B cell (primary cell): ENCODE measurements around the gene USE1. TPM values are rescaled to one million over a fixed set of nuclear protein-coding genes. Genes with fewer than 3 reads are reported as not detected.

Experiments used
- ATAC-seq: fragments of 200-7000 bp; cut with Tn5 transposase; one replicate; pipeline ENCODE4 v1.10.0; 2021; ENCODE audit warnings: low read depth, mild to moderate bottlenecking, moderate number of reproducible peaks, moderate library complexity
- CTCF ChIA-PET: fragments of 350-600 bp; sonication (Branson Sonifier 250); formaldehyde crosslinking; loops from one replicate; lab custom pipeline; 2021; ENCODE audit warnings: antibody characterized with exemption, inconsistent platforms; lab: Charles Lee
- POLR2A ChIA-PET: fragments of 350-600 bp; sonication (Branson Sonifier 250); formaldehyde crosslinking; loops from one replicate; lab custom pipeline; 2021; ENCODE audit warnings: antibody characterized with exemption; lab: Charles Lee
- DNase-seq: peaks from one replicate; pipeline ENCODE4 v3.0.0; 2013
- H2AFZ ChIP-seq: 2 replicates; pipeline ENCODE4 v1.6.1; 2012; ENCODE audit warnings: mild to moderate bottlenecking, low read depth, low read length; ENCODE audit not compliant: insufficient read depth, poor library complexity, severe bottlenecking
- H3K27ac ChIP-seq, 2 donors: 1 replicate in 1 of 2; 2 replicates in 1 of 2; pipeline ENCODE4 v1.5.1; 2012 to 2013; ENCODE audit warnings: low read length in 2 of 2, mild to moderate bottlenecking in 2 of 2, moderate library complexity in 1 of 2
- H3K27me3 ChIP-seq, 4 experiments: fragments of 200-600 bp in 1 of 4; sonication (generic) in 1 of 4; replicated peaks in 1 of 4; 1 replicate in 2 of 4; 2 replicates in 2 of 4; pipeline versions ENCODE4 v1.6.1 to v1.7.0; 2013 to 2016; ENCODE audit warnings: low read length in 3 of 4, mild to moderate bottlenecking in 2 of 4, mixed read lengths in 1 of 4, moderate library complexity in 1 of 4; ENCODE audit not compliant: insufficient read depth in 4 of 4, control insufficient read depth in 3 of 4; ENCODE audit errors: control extremely low read depth in 1 of 4
- H3K36me3 ChIP-seq, 2 experiments: replicated peaks in 1 of 2; 1 replicate in 1 of 2; 2 replicates in 1 of 2; pipeline versions ENCODE4 v1.6.1 to v1.7.1; 2013; ENCODE audit warnings: low read length in 1 of 2; ENCODE audit not compliant: insufficient read depth in 2 of 2, control insufficient read depth in 1 of 2; ENCODE audit errors: control extremely low read depth in 1 of 2, extremely low read depth in 1 of 2
- H3K4me1 ChIP-seq, 2 donors: fragments of 200-600 bp in 1 of 2; sonication (generic) in 1 of 2; 1 replicate in 1 of 2; 2 replicates in 1 of 2; pipeline versions ENCODE4 v1.5.1 to v1.6.1; 2013 to 2017; ENCODE audit warnings: low read length in 2 of 2; ENCODE audit not compliant: control insufficient read depth in 2 of 2, insufficient read depth in 2 of 2
- H3K4me2 ChIP-seq: replicated peaks from 2 replicates; pipeline ENCODE3; 2012; ENCODE audit warnings: mild to moderate bottlenecking, low read depth, low read length; ENCODE audit not compliant: poor library complexity, severe bottlenecking
- H3K4me3 ChIP-seq, 5 experiments: fragments of 200-600 bp in 1 of 5; sonication (generic) in 1 of 5; 1 replicate in 3 of 5; 2 replicates in 2 of 5; pipeline versions ENCODE4 v1.5.1 to v1.7.0; 2011 to 2016; ENCODE audit warnings: low read length in 4 of 5, mild to moderate bottlenecking in 4 of 5, low read depth in 2 of 5, control low read depth in 1 of 5, moderate library complexity in 1 of 5; ENCODE audit not compliant: insufficient read depth in 1 of 5; ENCODE audit errors: control extremely low read depth in 1 of 5, extremely low read depth in 1 of 5
- H3K79me2 ChIP-seq: fragments of 200-600 bp; sonication (generic); one replicate; pipeline ENCODE4 v1.6.0; 2016; ENCODE audit warnings: low read length; ENCODE audit not compliant: control insufficient read depth, insufficient read depth
- H3K9ac ChIP-seq: fragments of 200-600 bp; sonication (generic); 2 replicates; pipeline ENCODE4 v1.6.1; 2017; ENCODE audit warnings: mild to moderate bottlenecking, low read length, moderate library complexity
- H3K9me3 ChIP-seq, 3 donors: one replicate each; pipeline versions ENCODE4 v1.6.1 to v1.7.1; 2013; ENCODE audit warnings: low read length in 2 of 3; ENCODE audit not compliant: control insufficient read depth in 2 of 3, insufficient read depth in 1 of 3; ENCODE audit errors: control extremely low read depth in 1 of 3
- H4K20me1 ChIP-seq: 2 replicates; pipeline ENCODE4 v1.6.0; 2012; ENCODE audit warnings: mild to moderate bottlenecking, low read length; ENCODE audit not compliant: insufficient read depth, control insufficient read depth, poor library complexity, severe bottlenecking
- H3K27ac Mint-ChIP-seq: one replicate; pipeline ENCODE4 v1.8.0; 2021; ENCODE audit warnings: mixed read lengths
- H3K27me3 Mint-ChIP-seq: one replicate; pipeline ENCODE4 v1.8.0; 2021; ENCODE audit warnings: mixed read lengths
- H3K4me1 Mint-ChIP-seq: one replicate; pipeline ENCODE4 v1.8.0; 2021; ENCODE audit warnings: mixed read lengths
- H3K4me3 Mint-ChIP-seq: one replicate; pipeline ENCODE4 v1.8.0; 2021; ENCODE audit warnings: mixed read lengths
- H3K9me3 Mint-ChIP-seq: one replicate; pipeline ENCODE4 v1.8.0; 2022; ENCODE audit warnings: mixed read lengths; ENCODE audit not compliant: insufficient read depth
- CTCF ChIP-seq: fragments of 200-600 bp; IDR thresholded peaks from one replicate; pipeline ENCODE4 v1.8.0; 2022; ENCODE audit warnings: antibody characterized with exemption, mild to moderate bottlenecking
- EZH2 ChIP-seq: IDR thresholded peaks from 2 replicates; pipeline ENCODE4 v1.6.1; 2012; ENCODE audit warnings: borderline replicate concordance, low read depth, mild to moderate bottlenecking, moderate library complexity, low read length; ENCODE audit not compliant: insufficient read depth, poor library complexity, severe bottlenecking
- WGBS: methylation state at CpG from one replicate; pipeline ENCODE4 v1.1.5; 2013; ENCODE audit warnings: missing lambda C conversion rate; ENCODE audit not compliant: insufficient coverage; 5-methylcytosine and 5-hydroxymethylcytosine counted together
- intact Hi-C: fragments of 100-400 bp; cut with micrococcal nuclease; formaldehyde crosslinking; loops from one replicate; pipeline ENCODE4 v1.10.0; 2022
- polyA plus RNA-seq: library from polyadenylated mRNA; depleted of rRNA; stranded (reverse); fragments of >200 nt; gene quantifications from 2 replicates; pipeline ENCODE4 v1.2.3, GENCODE V29; 2012
- total RNA-seq, 2 donors: library from RNA; stranded (reverse); fragments of 120-200 nt in 1 of 2; gene quantifications; 1 replicate in 1 of 2; 2 replicates in 1 of 2; pipeline versions ENCODE4 v1.2.3 to v1.2.4, GENCODE V29; 2013 to 2022

USE1 gene
- total and polyA plus RNA-seq, 2 donors (not counting 1 experiment from before 2014, with no cell fraction given), result 48.3 to 49.5 TPM

- H3K9ac ChIP-seq, result no peak overlapping the region
- H3K27ac ChIP-seq, result peak overlapping the region in 1 of 2 donors; percentile 2
- POLR2A ChIA-PET, result interaction anchor here (0.6 to 3.1 kb wide), 3 partner anchors 16 to 27 kb away, joined by 4 to 13 read pairs (median 6); partner anchors contain the start of genes OCEL1 and USE1
- no peak overlapping the region for H3K4me3 ChIP-seq
- H3K4me1 ChIP-seq, result peaks cover 5 to 29% of the 10 kb centered on the region in 2 donors
- Mint-ChIP-seq H3K27ac (peak overlapping the region; percentile 67), H3K4me3 (peak overlapping the region; percentile 14), H3K27me3 (no peaks in the 10 kb centered on the region), H3K4me1 (peaks cover 25% of the 10 kb centered on the region), H3K9me3 (no peaks in the 10 kb centered on the region)
- 18% methylated on average over 4 of the region's 8 CpGs for WGBS
- no peaks in the 10 kb centered on the region for H3K27me3 ChIP-seq
- intact Hi-C loops, result no loop called here
- no peak for ATAC-seq
- H2AFZ ChIP-seq, result no peak overlapping the region
- no peak overlapping the region for H3K4me2 ChIP-seq
- H3K9me3 ChIP-seq, result peaks cover 0 to 2% (median 0%) of the 10 kb centered on the region in 3 donors
- no peaks in the 10 kb centered on the region for H3K79me2 ChIP-seq
- no peaks in the 10 kb centered on the region for H4K20me1 ChIP-seq
- no peaks in the 10 kb centered on the region for H3K36me3 ChIP-seq
- TF ChIP-seq EZH2 (no peak), CTCF (no peak)
- DNase-seq, result peak; percentile 23
- CTCF ChIA-PET, result interaction anchor here (0.6 to 1.1 kb wide), 6 partner anchors 19 to 175 kb away, joined by 3 to 6 read pairs (median 4); partner anchors contain the start of genes BABAM1 and USE1
Measured at GRCh38 chr19:17242431-17243208, 27.5 kb downstream of the USE1 start.
